Hepatocyte (in vitro differentiated cells): ENCODE results near the gene ATP8A1. TPM values are rescaled to one million over a fixed set of nuclear protein-coding genes. Genes with fewer than 3 reads are reported as not detected.

Experiments
- DNase-seq: peaks from one replicate; pipeline ENCODE4 v3.0.0-alpha.2; 2016; ENCODE audit warnings: low spot score
- H2AFZ ChIP-seq: fragments of 200-600 bp; sonication (generic); 2 replicates; pipeline ENCODE4 v1.6.0; 2016; ENCODE audit warnings: antibody characterized with exemption, mild to moderate bottlenecking
- H3K27ac ChIP-seq: fragments of 200-600 bp; sonication (generic); 2 replicates; pipeline ENCODE4 v1.5.1; 2016; ENCODE audit warnings: mild to moderate bottlenecking
- H3K27me3 ChIP-seq: fragments of 200-600 bp; sonication (generic); 2 replicates; pipeline ENCODE4 v1.6.1; 2016
- H3K36me3 ChIP-seq: fragments of 200-600 bp; sonication (generic); replicated peaks from 2 replicates; pipeline ENCODE4 v1.5.1; 2016; ENCODE audit warnings: low read depth; ENCODE audit not compliant: insufficient read depth
- H3K4me1 ChIP-seq: fragments of 200-600 bp; sonication (generic); 2 replicates; pipeline ENCODE4 v1.5.1; 2016; ENCODE audit warnings: mild to moderate bottlenecking, moderate library complexity; ENCODE audit not compliant: insufficient read depth
- H3K4me2 ChIP-seq: fragments of 200-600 bp; sonication (generic); 2 replicates; pipeline ENCODE4 v1.6.0; 2016
- H3K4me3 ChIP-seq: fragments of 200-600 bp; sonication (generic); 2 replicates; pipeline ENCODE4 v1.5.1; 2016; ENCODE audit warnings: mild to moderate bottlenecking
- H3K79me2 ChIP-seq: fragments of 200-600 bp; sonication (generic); 2 replicates; pipeline ENCODE4 v1.6.0; 2017; ENCODE audit warnings: mild to moderate bottlenecking
- H3K9me2 ChIP-seq: fragments of 200-600 bp; sonication (generic); replicated peaks from 2 replicates; pipeline ENCODE4 v1.6.0; 2017; ENCODE audit warnings: mild to moderate bottlenecking; ENCODE audit not compliant: insufficient read depth
- H3K9me3 ChIP-seq: fragments of 200-600 bp; sonication (generic); 2 replicates; pipeline ENCODE4 v1.5.1; 2016; ENCODE audit warnings: low read depth, mild to moderate bottlenecking
- H4K20me1 ChIP-seq: fragments of 200-600 bp; sonication (generic); 2 replicates; pipeline ENCODE4 v1.6.0; 2016; ENCODE audit warnings: mild to moderate bottlenecking; ENCODE audit not compliant: insufficient read depth, poor library complexity, severe bottlenecking
- CTCF ChIP-seq: fragments of 200-600 bp; sonication (generic); IDR thresholded peaks from 2 replicates; pipeline ENCODE4 v1.5.1; 2016; ENCODE audit warnings: antibody characterized with exemption, mild to moderate bottlenecking; ENCODE audit not compliant: poor library complexity
- EZH2 ChIP-seq: fragments of 200-600 bp; sonication (generic); IDR thresholded peaks from 2 replicates; pipeline ENCODE4 v1.6.1; 2016; ENCODE audit warnings: antibody characterized with exemption, mild to moderate bottlenecking, borderline replicate concordance
- EZH2phosphoT487 ChIP-seq: fragments of 200-600 bp; sonication (generic); IDR thresholded peaks from one replicate; pipeline ENCODE4 v1.6.1; 2018; ENCODE audit warnings: antibody characterized with exemption, mild to moderate bottlenecking, low read depth, moderate library complexity; ENCODE audit not compliant: unreplicated experiment, severe bottlenecking
- WGBS: methylation state at CpG from one replicate; pipeline ENCODE4 v1.1.6; 2016; ENCODE audit warnings: low lambda C conversion rate; ENCODE audit errors: missing lambda C conversion rate; 5-methylcytosine and 5-hydroxymethylcytosine counted together
- polyA plus RNA-seq: library from polyadenylated mRNA; unstranded; fragments of >200 nt; fragmentation: Nextera tagmentation; extraction: Ambion mirVana; gene quantifications from 2 replicates; pipeline ENCODE4 v1.2.1, GENCODE V29; 2016
- total RNA-seq: library from RNA; depleted of rRNA; stranded (reverse); fragments of >200 nt; gene quantifications from 2 replicates; pipeline ENCODE4 v1.2.3, GENCODE V29; 2014

Gene ATP8A1
- total and polyA plus RNA-seq, 2 experiments from 2014 or later: 3.3 to 42.1 TPM

DNA sequence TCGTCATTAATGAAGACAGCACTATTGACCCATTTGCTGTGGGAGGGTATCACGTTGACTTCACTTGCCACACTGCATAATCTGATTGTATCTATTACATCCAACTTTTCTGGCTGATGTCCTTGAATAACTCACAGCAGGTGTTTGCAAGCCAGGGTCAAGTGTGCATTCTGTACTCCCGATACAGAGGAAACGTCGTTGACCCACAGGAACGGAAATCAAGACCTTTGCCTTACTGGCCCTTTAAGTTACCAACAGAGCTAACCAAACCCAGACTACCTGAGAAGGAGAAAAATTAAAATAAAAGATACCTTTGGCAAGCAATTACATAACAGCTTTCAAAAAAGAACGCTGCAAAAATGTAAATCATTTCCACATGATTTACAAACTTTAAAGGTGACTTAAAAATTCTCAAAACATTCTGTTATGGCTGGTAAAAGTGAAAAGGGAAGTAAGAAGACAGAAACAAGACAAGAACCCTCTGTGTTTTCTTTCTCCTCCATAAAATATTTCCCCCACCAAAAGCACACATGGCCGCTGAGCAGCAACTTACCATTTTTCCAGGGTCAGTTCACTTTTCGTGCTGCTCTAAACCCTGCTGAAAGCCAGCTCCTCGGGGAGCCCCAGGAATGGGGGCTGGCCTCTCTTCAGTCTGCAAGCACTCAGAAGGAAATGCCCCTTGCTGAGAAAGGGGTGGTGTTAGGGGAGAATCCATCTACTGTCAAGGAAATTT, 266.1 kb downstream of the ATP8A1 start:
- WGBS: 74% methylated on average over 10 of the region's 10 CpGs
- H3K36me3 ChIP-seq: no peaks in the 10 kb centered on the region
- H2AFZ ChIP-seq: no peak overlapping the region
- H3K27me3 ChIP-seq: peaks cover 20% of the 10 kb centered on the region
- H3K4me3 ChIP-seq: no peak overlapping the region
- no peak overlapping the region for H3K4me2 ChIP-seq
- no peaks in the 10 kb centered on the region for H3K79me2 ChIP-seq
- H3K9me2 ChIP-seq: no peaks in the 10 kb centered on the region
- no peak for TF ChIP-seq EZH2
- no peak for TF ChIP-seq EZH2phosphoT487
- TF ChIP-seq CTCF: no peak
- no peak for DNase-seq
- no peak overlapping the region for H3K27ac ChIP-seq
- no peaks in the 10 kb centered on the region for H3K4me1 ChIP-seq
- no peaks in the 10 kb centered on the region for H4K20me1 ChIP-seq
- H3K9me3 ChIP-seq: no peaks in the 10 kb centered on the region

DNA sequence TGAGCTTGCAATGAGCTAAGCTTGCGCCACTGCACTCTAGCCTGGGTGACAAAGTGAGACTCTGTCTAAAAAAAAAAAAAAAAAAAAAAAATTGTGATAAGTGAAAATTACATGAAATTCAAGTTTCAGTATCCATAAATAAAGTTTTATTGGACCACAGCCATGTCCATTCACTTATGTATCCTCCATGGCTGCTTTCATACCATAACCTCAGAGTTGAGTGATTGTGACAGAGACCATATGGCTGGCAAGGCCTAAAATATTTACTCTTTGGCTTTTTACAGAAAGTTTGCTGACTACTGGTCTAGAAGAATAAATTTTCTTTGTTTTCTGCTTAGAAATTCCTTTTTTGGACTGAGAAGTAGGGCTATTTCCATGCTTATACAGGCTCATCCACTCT, 271.4 kb downstream of the ATP8A1 start:
- H3K27me3 ChIP-seq: no peaks in the 10 kb centered on the region
- WGBS: 92% methylated on average over 1 of the region's 1 CpG
- no peak for DNase-seq
- H3K4me1 ChIP-seq: no peaks in the 10 kb centered on the region
- H3K27ac ChIP-seq: no peak overlapping the region
- H3K4me3 ChIP-seq: no peak overlapping the region
- H4K20me1 ChIP-seq: no peaks in the 10 kb centered on the region
- no peaks in the 10 kb centered on the region for H3K9me3 ChIP-seq
- no peak overlapping the region for H2AFZ ChIP-seq
- H3K4me2 ChIP-seq: no peak overlapping the region
- TF ChIP-seq CTCF (no peak), EZH2phosphoT487 (no peak), EZH2 (no peak)
- no peaks in the 10 kb centered on the region for H3K79me2 ChIP-seq
- H3K36me3 ChIP-seq: no peaks in the 10 kb centered on the region
- no peaks in the 10 kb centered on the region for H3K9me2 ChIP-seq

GRCh38 chr4:42381666-42382065, 275.2 kb downstream of the ATP8A1 start:
- 96% methylated on average over 2 of the region's 2 CpGs for WGBS
- H3K36me3 ChIP-seq: no peaks in the 10 kb centered on the region

More at GRCh38 chr4:42381666-42382065, 275.2 kb downstream of the ATP8A1 start:
- H3K4me3 ChIP-seq: no peak overlapping the region
- no peak for TF ChIP-seq CTCF
- TF ChIP-seq EZH2: no peak
- TF ChIP-seq EZH2phosphoT487: no peak
- H3K79me2 ChIP-seq: no peaks in the 10 kb centered on the region
- H3K27ac ChIP-seq: no peak overlapping the region
- H3K4me1 ChIP-seq: no peaks in the 10 kb centered on the region
- H3K4me2 ChIP-seq: no peak overlapping the region
- H3K27me3 ChIP-seq: no peaks in the 10 kb centered on the region
- no peak overlapping the region for H2AFZ ChIP-seq
- no peaks in the 10 kb centered on the region for H3K9me3 ChIP-seq
- H4K20me1 ChIP-seq: no peaks in the 10 kb centered on the region
- DNase-seq: no peak
- no peaks in the 10 kb centered on the region for H3K9me2 ChIP-seq
